HG03095 (cell line): ENCODE measurements around the gene BTD.

Experiments used
- ATAC-seq: cut with Tn5 transposase; IDR thresholded peaks from one replicate; pipeline ENCODE4 v1.9.1; 2021; ENCODE audit warnings: moderate library complexity; ENCODE audit not compliant: unreplicated experiment

Gene BTD

GRCh38 chr3:15601399-15602145 lies at the start of gene BTD, which contains the start of gene HACL1:
Gene BTD (plus strand): TSS chr3:15601745. CDS start chr3:15635440, 33,695 bp downstream.
Gene HACL1 (minus strand): TSS chr3:15601569. CDS start chr3:15601463, 106 bp downstream.
- ATAC-seq: peak; percentile 90

GRCh38 chr3:15551902-15552301 lies 49.6 kb upstream of the BTD start:
- no peak for ATAC-seq

- no peak for ATAC-seq
Measured at GRCh38 chr3:15553749-15554148, 47.8 kb upstream of the BTD start.

- ATAC-seq: peak; percentile 90
Measured at GRCh38 chr3:15556512-15556911, 45.0 kb upstream of the BTD start.

GRCh38 chr3:15557511-15557946 lies 44.0 kb upstream of the BTD start:
- peak; percentile 59 for ATAC-seq

GRCh38 chr3:15558581-15558980 lies 43.0 kb upstream of the BTD start:
- ATAC-seq: no peak

GRCh38 chr3:15562560-15562959 lies 39.0 kb upstream of the BTD start:
- ATAC-seq: no peak

GRCh38 chr3:15563190-15563589 lies 38.4 kb upstream of the BTD start:
- ATAC-seq: no peak

- no peak for ATAC-seq
Measured at GRCh38 chr3:15572138-15572537, 29.4 kb upstream of the BTD start.

GRCh38 chr3:15575446-15575845 lies 26.1 kb upstream of the BTD start:
- ATAC-seq: no peak

- no peak for ATAC-seq
Measured at GRCh38 chr3:15576475-15576874, 25.1 kb upstream of the BTD start.

- no peak for ATAC-seq
Measured at GRCh38 chr3:15578289-15578867, 23.2 kb upstream of the BTD start.

GRCh38 chr3:15579051-15579450 lies 22.5 kb upstream of the BTD start:
- no peak for ATAC-seq

GRCh38 chr3:15581471-15582394 lies 19.8 kb upstream of the BTD start:
- ATAC-seq: no peak

GRCh38 chr3:15585111-15585845 lies 16.3 kb upstream of the BTD start:
- ATAC-seq: no peak

GRCh38 chr3:15591242-15591641 lies 10.3 kb upstream of the BTD start:
- ATAC-seq: no peak

- ATAC-seq: no peak
Measured at GRCh38 chr3:15591928-15592327, 9.6 kb upstream of the BTD start.

GRCh38 chr3:15592968-15593367 lies 8.6 kb upstream of the BTD start:
- ATAC-seq: no peak

GRCh38 chr3:15595955-15596354 lies 5.6 kb upstream of the BTD start:
- ATAC-seq: no peak

GRCh38 chr3:15601046-15601398 lies 523 bp upstream of the BTD start:
- peak; percentile 11 for ATAC-seq

- peak; percentile 11 for ATAC-seq
Measured at GRCh38 chr3:15602146-15602536, 596 bp downstream of the BTD start.
